HFF-Myc (cell line): ENCODE data around the gene CFAP92.

Experiments used
- DNase-seq: peaks from one replicate; pipeline ENCODE4 v3.0.0-alpha.2; 2011; ENCODE audit warnings: low read depth; ENCODE audit errors: extremely low read depth
- H3K4me3 ChIP-seq: replicated peaks from 2 replicates; pipeline ENCODE4 v1.5.1; 2011; ENCODE audit warnings: low read depth, mild to moderate bottlenecking, control low read depth, low read length
- CTCF ChIP-seq: IDR thresholded peaks from 2 replicates; pipeline ENCODE4 v1.5.1; 2012; ENCODE audit warnings: mild to moderate bottlenecking, low read depth, low read length, control low read depth; ENCODE audit errors: missing control alignments

CFAP92 gene

DNA sequence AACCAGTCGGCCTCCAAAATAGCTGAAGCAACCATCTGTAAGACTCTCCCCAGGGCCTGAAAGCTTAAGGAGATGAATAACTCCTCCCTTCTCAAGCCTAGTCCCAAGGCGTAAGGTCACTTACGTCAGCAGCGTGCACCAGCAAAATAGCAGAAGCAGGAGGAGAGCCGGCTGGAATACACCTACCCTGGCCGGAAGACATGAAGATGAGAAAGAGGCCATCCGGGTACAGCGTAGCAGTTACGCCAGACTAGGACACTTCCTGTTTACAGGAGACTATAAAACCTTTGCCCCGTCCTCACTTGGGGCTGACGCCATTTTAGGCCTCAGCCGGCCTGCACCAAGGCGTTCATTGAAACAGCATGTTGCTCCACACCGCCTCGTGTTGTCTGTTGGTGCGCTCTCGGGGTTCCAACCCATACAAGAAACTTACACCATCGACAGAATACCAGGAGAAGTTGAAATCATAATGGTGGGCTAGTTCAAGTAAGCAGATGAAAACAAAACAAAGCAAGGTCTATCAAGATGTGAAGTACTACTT is 2.5 kb downstream of the CFAP92 start:
- TF ChIP-seq CTCF: no peak
- H3K4me3 ChIP-seq: no peak overlapping the region
- no peak for DNase-seq

DNA sequence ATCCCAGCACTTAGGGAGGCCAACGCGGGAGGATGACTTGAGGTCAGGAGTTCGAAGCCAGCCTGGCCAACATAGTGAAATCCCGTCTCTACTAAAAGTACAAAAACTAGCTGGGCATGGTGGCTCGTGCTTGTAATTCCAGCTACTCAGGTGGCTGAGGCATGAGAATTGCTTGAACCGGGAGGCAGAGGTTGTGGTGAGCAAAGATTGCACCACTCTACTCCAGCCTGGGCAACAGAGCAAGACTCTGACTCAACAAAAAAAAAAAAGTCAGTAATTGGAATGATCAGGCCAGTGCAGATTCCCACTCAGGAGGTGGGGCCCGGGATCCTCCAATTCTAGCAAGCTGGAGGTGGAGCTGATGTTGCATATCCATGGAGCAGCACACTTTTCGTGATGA is 5.6 kb downstream of the CFAP92 start:
- H3K4me3 ChIP-seq: no peak overlapping the region
- TF ChIP-seq CTCF: no peak
- DNase-seq: no peak

DNA sequence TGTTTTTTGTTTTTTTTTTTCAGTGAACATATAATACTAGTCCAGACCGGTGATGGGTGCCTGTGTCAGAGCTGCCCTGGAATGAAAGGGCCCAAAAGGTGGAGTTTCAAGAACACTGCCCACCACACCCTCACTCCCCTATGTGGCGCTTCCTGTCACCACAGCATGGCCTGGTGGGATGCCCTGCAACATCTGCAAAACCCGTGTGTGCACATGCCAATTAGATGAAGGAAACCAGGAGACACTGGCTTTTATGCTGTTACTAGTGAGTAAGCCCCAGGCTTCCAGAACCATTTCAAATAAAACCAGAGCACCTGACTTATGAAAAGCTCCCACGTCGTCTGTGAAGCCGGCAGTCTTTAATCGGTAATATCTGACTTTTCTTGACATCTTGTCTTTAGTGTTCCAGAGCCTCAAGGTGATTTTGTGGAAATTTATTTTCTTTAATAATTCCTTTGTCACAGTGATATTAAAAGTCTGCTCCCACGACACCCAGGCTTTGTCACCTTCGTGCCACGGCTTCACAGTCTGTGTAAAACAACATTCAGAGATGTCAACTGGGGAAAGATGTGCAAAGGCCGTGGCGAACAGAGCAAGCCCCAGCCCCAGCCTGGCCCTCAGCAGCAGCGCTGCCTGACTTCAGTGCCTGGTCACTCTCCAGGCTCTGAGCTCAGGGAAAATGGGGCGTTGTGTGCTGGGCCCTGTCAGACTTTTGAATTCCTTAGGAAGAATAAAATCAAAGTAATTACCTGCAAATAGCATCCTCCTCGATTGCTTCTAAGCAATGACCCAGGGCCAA is 6.4 kb downstream of the CFAP92 start:
- no peak for DNase-seq
- no peak for TF ChIP-seq CTCF
- H3K4me3 ChIP-seq: no peak overlapping the region

DNA sequence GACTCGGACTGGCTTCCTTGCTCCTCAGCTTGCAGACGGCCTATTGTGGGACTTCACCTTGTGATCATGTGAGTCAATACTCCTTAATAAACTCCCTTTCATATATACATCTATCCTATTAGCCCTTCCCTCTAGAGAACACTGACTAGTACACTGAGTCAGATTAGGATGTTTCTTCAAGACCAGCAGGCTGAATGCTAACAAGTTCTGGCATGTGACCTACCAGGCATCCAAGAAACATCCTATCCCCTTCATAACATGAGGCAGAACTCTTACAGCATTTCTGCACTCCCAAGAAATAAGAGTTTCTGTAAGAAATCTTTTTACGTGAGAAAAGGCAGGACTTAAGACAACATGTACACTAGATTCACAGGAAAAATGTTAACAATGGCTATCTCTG is 9.3 kb downstream of the CFAP92 start:
- TF ChIP-seq CTCF: no peak
- H3K4me3 ChIP-seq: no peak overlapping the region
- DNase-seq: no peak

GRCh38 chr3:128983293-128984069 is 10.4 kb downstream of the CFAP92 start:
- TF ChIP-seq CTCF: no peak
- H3K4me3 ChIP-seq: no peak overlapping the region
- no peak for DNase-seq

DNA sequence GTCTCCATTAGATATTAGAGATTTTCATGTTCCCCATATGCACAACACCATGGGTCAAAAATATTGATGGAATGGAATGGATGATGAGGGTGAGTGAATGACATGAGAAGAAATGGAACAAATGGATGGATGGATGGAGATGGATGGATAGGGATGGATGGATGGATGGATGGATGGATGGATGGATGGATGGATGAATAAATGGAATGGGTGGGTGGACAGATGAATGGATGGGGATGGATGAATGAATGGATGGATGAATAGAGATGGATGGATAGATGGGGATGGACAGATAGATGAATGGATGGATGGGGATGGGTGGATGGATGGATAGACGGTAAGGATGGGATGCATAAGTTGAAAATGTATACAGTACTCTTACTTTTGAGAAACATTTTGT is 18.6 kb downstream of the CFAP92 start:
- no peak overlapping the region for H3K4me3 ChIP-seq
- TF ChIP-seq CTCF: no peak
- no peak for DNase-seq
